Measurements from ENCODE around the gene RPL39L.
A peak's percentile ranks its signal among the peaks of the same experiment; 100 is the strongest.

DNA sequence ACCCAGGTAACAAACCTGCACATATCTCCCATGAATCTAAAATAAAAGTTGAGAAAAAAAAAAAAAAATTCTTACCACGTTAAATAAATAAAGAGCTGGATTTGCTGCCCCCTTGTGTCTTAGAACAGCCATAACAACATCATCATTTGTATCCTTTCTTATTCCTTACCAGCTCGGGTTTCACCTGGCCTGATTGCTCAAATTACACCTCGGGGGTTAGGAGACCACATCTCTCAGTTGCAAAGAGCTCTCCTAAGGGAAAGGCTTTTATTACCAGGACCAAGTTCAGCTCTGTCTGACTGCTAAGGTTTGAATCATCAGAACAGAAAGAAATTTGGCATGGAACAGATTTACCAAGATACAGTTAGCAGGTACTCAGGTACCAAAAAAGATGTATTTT lies 25.8 kb upstream of the RPL39L start:
- peak; percentile 90 for TF ChIP-seq CTCF (conservative IDR thresholded peaks at IDR 0.05)
- no peak for TF ChIP-seq ZFX (IDR thresholded peaks at IDR 0.05)

All from C4-2B (cell line).